GM18498 (cell line): ENCODE measurements around the gene CBARP.

Experiments used
- ATAC-seq: cut with Tn5 transposase; IDR thresholded peaks from one replicate; pipeline ENCODE4 v1.9.1; 2021; ENCODE audit warnings: mild to moderate bottlenecking, moderate library complexity; ENCODE audit not compliant: unreplicated experiment

The CBARP gene

GRCh38 chr19:1264801-1265614 lies 27.2 kb upstream of the CBARP start:
- ATAC-seq, result no peak

- ATAC-seq, result no peak
Measured at GRCh38 chr19:1263188-1263587, 25.4 kb upstream of the CBARP start.

- ATAC-seq, result no peak
Measured at GRCh38 chr19:1262623-1263123, 24.9 kb upstream of the CBARP start.

- ATAC-seq, result no peak
Measured at GRCh38 chr19:1261798-1262622, 24.2 kb upstream of the CBARP start.

- no peak for ATAC-seq
Measured at GRCh38 chr19:1261538-1261797, 23.7 kb upstream of the CBARP start.

- ATAC-seq, result peak; percentile 72
Measured at GRCh38 chr19:1260749-1261537, 23.1 kb upstream of the CBARP start.

GRCh38 chr19:1259876-1260748 lies 22.3 kb upstream of the CBARP start:
- ATAC-seq, result peak; percentile 13

GRCh38 chr19:1259206-1259875 lies 21.5 kb upstream of the CBARP start:
- peak; percentile 40 for ATAC-seq

- ATAC-seq, result no peak
Measured at GRCh38 chr19:1258707-1259205, 21.0 kb upstream of the CBARP start.

GRCh38 chr19:1258163-1258492 lies 20.3 kb upstream of the CBARP start:
- ATAC-seq, result no peak

- no peak for ATAC-seq
Measured at GRCh38 chr19:1257475-1258162, 19.8 kb upstream of the CBARP start.

- no peak for ATAC-seq
Measured at GRCh38 chr19:1256646-1257474, 19.1 kb upstream of the CBARP start.

- no peak for ATAC-seq
Measured at GRCh38 chr19:1255186-1256161, 17.7 kb upstream of the CBARP start.

- ATAC-seq, result no peak
Measured at GRCh38 chr19:1254530-1255185, 16.9 kb upstream of the CBARP start.

GRCh38 chr19:1254081-1254527 lies 16.3 kb upstream of the CBARP start:
- no peak for ATAC-seq

GRCh38 chr19:1253514-1254080 lies 15.8 kb upstream of the CBARP start:
- no peak for ATAC-seq
